GM19468 (cell line): ENCODE measurements around the gene IL36RN.

Experiments used
- ATAC-seq: cut with Tn5 transposase; IDR thresholded peaks from one replicate; pipeline ENCODE4 v1.9.1; 2021; ENCODE audit warnings: mild to moderate bottlenecking, moderate library complexity, moderate number of reproducible peaks; ENCODE audit not compliant: unreplicated experiment; ENCODE audit errors: extremely low read depth

The IL36RN gene

GRCh38 chr2:113058998-113059960 lies at the start of gene IL36RN:
Gene IL36RN (plus strand): TSS chr2:113059198. CDS start chr2:113059439, 241 bp downstream.
- no peak for ATAC-seq

GRCh38 chr2:113009622-113010021 lies 49.4 kb upstream of the IL36RN start:
- ATAC-seq = no peak

- no peak for ATAC-seq
These were observed 48.9 kb upstream of the IL36RN start for GRCh38 chr2:113010088-113010487.

- no peak for ATAC-seq
These were observed 47.9 kb upstream of the IL36RN start for GRCh38 chr2:113011108-113011507.

- no peak for ATAC-seq
These were observed 46.3 kb upstream of the IL36RN start for GRCh38 chr2:113012436-113013335.

GRCh38 chr2:113013336-113013661 lies 45.7 kb upstream of the IL36RN start:
- ATAC-seq = no peak

GRCh38 chr2:113014067-113014466 lies 44.9 kb upstream of the IL36RN start:
- no peak for ATAC-seq

- ATAC-seq = no peak
These were observed 44.0 kb upstream of the IL36RN start for GRCh38 chr2:113015042-113015441.

- no peak for ATAC-seq
These were observed 43.3 kb upstream of the IL36RN start for GRCh38 chr2:113015655-113016054.

- ATAC-seq = no peak
These were observed 40.5 kb upstream of the IL36RN start for GRCh38 chr2:113018509-113018908.

- no peak for ATAC-seq
These were observed 37.7 kb upstream of the IL36RN start for GRCh38 chr2:113021312-113021711.

- ATAC-seq = no peak
These were observed 34.2 kb upstream of the IL36RN start for GRCh38 chr2:113024764-113025163.

GRCh38 chr2:113025737-113026136 lies 33.3 kb upstream of the IL36RN start:
- ATAC-seq = no peak

GRCh38 chr2:113027691-113028090 lies 31.3 kb upstream of the IL36RN start:
- no peak for ATAC-seq

GRCh38 chr2:113028112-113028511 lies 30.9 kb upstream of the IL36RN start:
- no peak for ATAC-seq

- no peak for ATAC-seq
These were observed 26.3 kb upstream of the IL36RN start for GRCh38 chr2:113032737-113033136.

GRCh38 chr2:113034016-113034415 lies 25.0 kb upstream of the IL36RN start:
- ATAC-seq = no peak

GRCh38 chr2:113036763-113037162 lies 22.2 kb upstream of the IL36RN start:
- ATAC-seq = no peak

GRCh38 chr2:113038291-113038690 lies 20.7 kb upstream of the IL36RN start:
- ATAC-seq = no peak

GRCh38 chr2:113039158-113039557 lies 19.8 kb upstream of the IL36RN start:
- no peak for ATAC-seq

- no peak for ATAC-seq
These were observed 19.3 kb upstream of the IL36RN start for GRCh38 chr2:113039719-113040118.
